HG03460 (cell line): Measurements from ENCODE around the gene NEAT1.
"Not testable (repeated sequence)": the region's sequence is repeated elsewhere in the genome, so short reads cannot be mapped to it uniquely, and the experiment has no call there.

Experiments used
- ATAC-seq: cut with Tn5 transposase; IDR thresholded peaks from one replicate; pipeline ENCODE4 v1.9.1; 2021; ENCODE audit not compliant: unreplicated experiment

NEAT1 gene

DNA sequence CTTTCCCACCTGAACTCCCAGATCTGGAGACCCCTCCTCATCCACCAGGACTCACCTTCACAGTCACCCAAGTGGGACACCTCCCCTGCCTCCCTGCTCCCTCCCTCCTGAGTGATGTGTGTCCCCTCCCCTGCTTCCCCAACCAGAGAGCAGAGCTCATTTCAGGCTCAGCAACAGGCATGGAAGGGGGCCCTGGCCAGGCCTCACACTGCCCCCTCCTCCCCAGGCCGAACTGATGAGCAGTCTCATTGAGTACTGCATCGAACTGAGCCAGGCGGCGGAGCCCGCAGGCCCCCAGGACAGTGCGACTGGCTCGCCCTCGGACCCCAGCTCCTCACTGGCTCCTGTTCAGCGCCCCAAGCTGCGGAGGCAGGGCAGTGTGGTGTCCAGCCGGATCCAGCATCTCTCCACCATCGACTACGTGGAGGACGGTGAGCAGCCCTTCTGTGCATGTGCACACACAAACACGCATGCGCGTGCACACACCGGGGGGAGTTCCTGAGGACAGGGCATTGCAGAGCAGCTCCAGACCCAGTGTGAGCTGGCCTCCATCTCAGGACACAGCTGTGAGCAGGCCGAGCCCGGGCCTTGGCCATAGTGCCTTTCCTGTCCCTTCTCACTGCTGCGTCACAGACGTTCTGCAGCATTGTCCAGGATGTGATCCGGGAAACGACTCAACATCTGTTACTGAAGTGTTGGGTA is 17.8 kb upstream of the NEAT1 start:
- no peak for ATAC-seq

DNA sequence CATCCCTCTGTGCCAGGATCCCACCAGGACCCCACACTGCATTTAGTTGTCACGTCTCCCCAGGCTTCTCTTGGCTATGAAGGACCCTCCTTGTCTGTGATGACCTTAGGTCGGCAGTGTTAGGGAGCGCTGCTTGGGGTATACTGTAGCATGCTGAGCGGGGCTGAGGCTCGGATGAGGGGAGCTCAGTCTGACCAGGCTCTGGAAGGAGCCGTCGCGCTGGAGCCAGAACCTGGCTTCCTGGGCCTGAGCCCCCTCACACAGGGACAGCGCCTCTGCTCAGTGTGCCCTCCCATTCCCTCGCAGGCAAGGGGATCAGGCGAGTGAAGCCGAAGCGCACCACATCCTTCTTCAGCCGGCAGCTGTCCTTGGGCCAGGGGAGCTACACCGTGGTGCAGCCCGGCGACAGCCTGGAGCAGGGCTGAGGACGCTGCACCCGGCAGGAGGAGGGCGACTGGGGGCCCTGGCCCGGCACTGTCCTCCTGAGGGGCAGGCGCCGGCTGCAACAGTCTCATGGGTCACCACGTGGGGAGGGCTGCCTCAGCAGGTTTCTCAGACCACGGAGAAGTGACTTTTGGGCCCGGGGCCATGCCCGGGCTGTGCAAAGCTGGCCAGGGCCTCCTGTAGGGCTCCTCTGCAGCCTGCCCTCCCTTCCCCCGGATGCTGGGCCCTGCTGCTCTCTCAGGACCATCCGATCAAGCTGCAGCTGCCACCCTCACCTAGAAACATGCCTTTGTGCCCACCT is 11.5 kb upstream of the NEAT1 start:
- no peak for ATAC-seq

DNA sequence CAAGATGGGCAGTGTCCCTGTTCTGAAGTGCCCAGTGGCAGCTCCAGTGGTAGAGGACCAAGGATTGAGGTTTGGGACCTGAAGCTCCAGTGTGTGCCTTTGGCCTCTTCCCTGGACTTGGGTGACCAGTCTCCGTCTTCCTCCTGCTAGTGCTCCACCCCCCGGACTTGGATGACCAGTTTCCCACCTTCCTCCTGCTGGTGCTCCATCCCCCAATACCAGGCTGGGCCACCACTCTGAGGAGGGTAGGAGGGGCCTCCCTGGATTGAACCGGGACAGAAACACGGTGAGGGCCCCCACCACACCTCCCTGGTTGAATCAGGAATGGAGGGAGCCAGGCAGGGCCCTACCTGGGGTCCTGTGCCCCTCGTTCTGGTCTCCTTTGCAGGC is 10.9 kb upstream of the NEAT1 start:
- no peak for ATAC-seq

- ATAC-seq: no peak
Measured at GRCh38 chr11:65412271-65413076, 10.1 kb upstream of the NEAT1 start.

DNA sequence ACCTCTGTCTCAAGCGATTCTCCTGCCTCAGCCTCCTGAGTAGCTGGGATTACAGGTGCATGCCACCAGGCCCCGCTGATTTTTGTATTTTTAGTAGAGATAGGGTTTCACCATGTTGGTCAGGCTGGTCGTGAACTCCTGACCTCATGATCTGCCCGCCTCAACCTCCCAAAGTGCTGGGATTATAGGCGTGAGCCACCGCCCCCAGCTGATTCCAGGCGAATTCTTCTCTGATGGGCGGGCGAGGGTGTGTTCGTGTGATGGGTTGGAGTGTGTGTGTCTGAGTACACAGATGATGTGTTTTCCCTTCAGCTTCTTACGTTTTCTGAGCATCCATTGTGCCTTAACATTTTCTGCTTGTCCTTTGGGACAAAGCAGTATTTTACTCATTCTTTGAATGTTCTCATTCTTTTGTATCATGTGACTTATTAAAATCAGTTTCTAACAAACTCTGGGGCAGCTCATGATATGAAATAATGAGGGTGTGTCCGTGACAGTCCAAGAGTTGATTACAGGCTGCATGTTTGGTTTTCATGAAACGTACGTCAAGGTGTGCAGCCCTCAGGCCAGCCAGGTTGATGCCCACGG is 9.4 kb upstream of the NEAT1 start:
- ATAC-seq: not testable (repeated sequence)

- ATAC-seq: no peak
Measured at GRCh38 chr11:65414776-65415498, 7.7 kb upstream of the NEAT1 start.

- no peak for ATAC-seq
Measured at GRCh38 chr11:65415499-65416340, 6.9 kb upstream of the NEAT1 start.

DNA sequence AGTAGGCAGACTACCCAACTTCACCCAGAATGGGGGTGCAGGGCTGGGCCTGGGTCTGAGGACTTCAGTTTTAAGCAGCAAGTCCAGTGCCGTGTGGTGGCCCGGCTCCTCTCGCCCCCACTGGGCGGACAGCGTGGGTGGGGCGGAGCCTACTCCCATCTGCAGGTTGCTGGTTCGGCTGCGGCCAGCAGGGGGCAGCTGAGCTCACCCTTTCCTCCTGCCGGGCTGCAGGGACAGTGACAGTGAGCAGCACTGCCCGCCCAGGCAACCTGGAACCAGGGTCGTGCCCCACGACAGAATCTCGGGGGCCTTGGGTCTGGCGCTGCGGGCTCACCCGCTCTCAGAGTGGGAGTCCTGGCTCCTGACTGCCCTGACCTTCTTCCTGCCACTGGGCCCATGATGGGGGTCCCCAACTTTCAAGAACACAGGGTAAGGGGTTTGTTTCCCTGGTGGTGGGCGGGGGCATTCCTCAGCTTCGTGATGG is 6.2 kb upstream of the NEAT1 start:
- ATAC-seq: no peak

- no peak for ATAC-seq
Measured at GRCh38 chr11:65416841-65417701, 5.5 kb upstream of the NEAT1 start.

- ATAC-seq: no peak
Measured at GRCh38 chr11:65417702-65418430, 4.7 kb upstream of the NEAT1 start.

DNA sequence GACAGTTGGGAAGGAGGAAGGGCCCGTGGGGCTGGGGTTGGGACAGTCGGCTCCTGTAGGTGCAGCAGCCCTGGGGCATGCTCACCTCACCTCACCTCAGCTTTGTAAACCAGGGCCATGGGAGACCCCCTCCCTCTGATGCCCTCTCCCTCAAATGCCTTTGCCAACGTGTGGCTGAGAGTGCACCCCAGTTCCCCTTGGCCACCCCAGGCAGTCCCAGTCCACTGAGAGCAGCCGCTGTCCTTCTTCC is 4.2 kb upstream of the NEAT1 start:
- ATAC-seq: peak; percentile 1

DNA sequence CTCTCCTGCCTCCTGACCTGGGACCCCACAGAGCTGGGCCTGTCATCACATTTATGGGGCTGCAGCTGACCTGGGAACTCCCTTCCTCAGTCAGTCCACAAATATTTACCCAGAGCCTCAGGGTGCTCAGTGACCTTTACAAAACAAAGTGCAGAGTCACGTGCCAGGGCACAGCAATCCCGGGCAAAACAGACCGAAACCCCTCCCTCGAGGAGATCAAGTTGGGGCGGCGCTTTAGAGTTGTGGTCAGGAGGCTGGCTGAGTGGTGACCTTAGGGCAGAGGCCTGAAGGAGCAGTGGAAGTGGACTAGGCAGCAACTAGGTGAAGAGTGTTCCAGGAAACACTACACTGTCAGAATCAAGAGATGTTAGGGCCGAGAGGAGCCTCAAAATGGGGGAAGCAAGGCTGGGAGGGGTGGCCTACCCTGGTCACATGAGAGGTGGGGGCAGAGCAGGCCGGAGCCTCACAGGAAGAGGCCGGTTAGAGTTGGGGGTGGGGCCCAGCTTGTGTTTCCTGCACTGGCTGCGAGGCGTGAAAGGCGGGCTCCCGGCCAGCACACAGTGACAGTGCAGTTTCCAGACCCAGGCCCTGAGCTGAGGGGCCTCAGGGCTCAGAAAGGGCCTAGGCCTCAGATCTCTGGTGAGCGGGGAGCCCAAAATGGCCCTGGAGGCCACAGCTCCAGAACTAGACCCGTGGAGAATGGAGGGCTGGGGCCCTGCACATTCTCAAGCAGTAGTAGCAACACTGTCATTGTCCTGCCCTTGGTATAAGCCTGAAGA is 3.7 kb upstream of the NEAT1 start:
- ATAC-seq: peak; percentile 31

DNA sequence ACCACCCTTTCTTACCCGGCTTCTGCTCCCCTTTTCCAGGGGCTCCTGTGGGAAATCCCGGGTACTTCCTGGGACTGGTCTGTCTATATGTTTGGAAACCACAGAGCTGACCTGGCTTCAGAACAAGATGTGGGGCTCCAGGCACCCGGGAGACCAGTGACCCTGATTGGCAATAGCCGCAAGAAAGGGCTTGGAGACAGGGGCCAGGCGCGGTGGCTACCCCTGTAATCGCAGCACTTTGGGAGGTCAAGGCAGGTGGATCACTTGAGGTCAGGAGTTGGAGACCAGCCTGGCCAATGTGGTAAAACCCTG is 3.2 kb upstream of the NEAT1 start:
- ATAC-seq: no peak

GRCh38 chr11:65419772-65420481 is 2.7 kb upstream of the NEAT1 start:
- ATAC-seq: no peak

DNA sequence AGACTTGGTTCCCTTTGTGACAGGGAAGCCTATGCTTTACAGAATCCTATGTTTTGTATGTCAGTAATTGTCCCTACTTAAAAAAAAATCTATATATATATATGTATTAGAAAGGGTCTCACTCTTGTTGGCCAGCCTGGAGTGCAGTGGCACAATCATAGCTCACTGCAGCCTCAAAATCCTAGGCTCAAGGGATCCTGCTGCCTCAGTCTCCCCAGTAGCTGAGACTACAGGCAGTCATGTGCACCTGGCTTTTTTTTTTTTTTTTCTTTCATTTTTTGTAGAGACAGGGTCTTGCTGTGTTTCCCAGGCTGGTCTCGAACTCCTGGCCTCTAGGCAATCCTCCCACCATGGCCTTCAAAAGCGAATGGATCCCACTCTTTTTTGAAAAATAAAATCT is 2.1 kb upstream of the NEAT1 start:
- ATAC-seq: no peak

- no peak for ATAC-seq
Measured at GRCh38 chr11:65420979-65421793, 1.4 kb upstream of the NEAT1 start.
